Measurements from ENCODE around the gene UQCRC1. TPM values are rescaled to one million over a fixed set of nuclear protein-coding genes. Genes with fewer than 3 reads are reported as not detected.

The UQCRC1 gene
- total and polyA plus RNA-seq, 2 donors (not counting 1 experiment from before 2014, with no cell fraction given) = 99.9 to 132 TPM

- Histone ChIP-seq H3K36me3 (replicated peaks in 1 of 2; ENCODE audit: control extremely low read depth in 1 of 2, control insufficient read depth in 1 of 2, extremely low read depth in 1 of 2, insufficient read depth in 2 of 2, low read length in 1 of 2) (no peaks in the 10 kb centered on the region), H3K4me3 (ENCODE audit: control extremely low read depth in 1 of 5, extremely low read depth in 1 of 5, insufficient read depth in 1 of 5, low read depth in 2 of 5, low read length in 4 of 5) (no peak overlapping the region), H3K27me3 (replicated peaks in 1 of 4; ENCODE audit: control extremely low read depth in 1 of 4, control insufficient read depth in 3 of 4, insufficient read depth in 4 of 4, low read length in 3 of 4) (no peaks in the 10 kb centered on the region), H3K4me1 (ENCODE audit: control insufficient read depth in 2 of 2, insufficient read depth in 2 of 2, low read length in 2 of 2) (no peaks in the 10 kb centered on the region), H3K9ac (ENCODE audit: low read length) (no peak overlapping the region), H3K27ac (ENCODE audit: low read length in 2 of 2) (no peak overlapping the region), H3K9me3 (ENCODE audit: control extremely low read depth in 1 of 3, control insufficient read depth in 2 of 3, insufficient read depth in 1 of 3, low read length in 2 of 3) (no peaks in the 10 kb centered on the region), H3K79me2 (ENCODE audit: control insufficient read depth, insufficient read depth, low read length) (no peaks in the 10 kb centered on the region), H2AFZ (ENCODE audit: insufficient read depth, low read depth, low read length, poor library complexity, severe bottlenecking) (no peak overlapping the region), H4K20me1 (ENCODE audit: control insufficient read depth, insufficient read depth, low read length, poor library complexity, severe bottlenecking) (no peaks in the 10 kb centered on the region), H3K4me2 (replicated peaks; ENCODE audit: low read depth, low read length, poor library complexity, severe bottlenecking) (no peak overlapping the region)
- WGBS (ENCODE audit: insufficient coverage) = 89% methylated on average over 4 of the region's 4 CpGs
- TF ChIP-seq EZH2 (IDR thresholded peaks at IDR 0.05; ENCODE audit: borderline replicate concordance, insufficient read depth, low read depth, low read length, poor library complexity, severe bottlenecking) = no peak
- TF ChIP-seq CTCF (IDR thresholded peaks at IDR 0.05) = no peak
- Mint-ChIP-seq H3K27ac (no peak overlapping the region), H3K9me3 (ENCODE audit: insufficient read depth) (no peaks in the 10 kb centered on the region), H3K27me3 (peaks cover 4% of the 10 kb centered on the region), H3K4me3 (no peak overlapping the region), H3K4me1 (no peaks in the 10 kb centered on the region)
- ATAC-seq (ENCODE audit: low read depth) (no peak), DNase-seq (no peak)
- POLR2A ChIA-PET = interaction anchor here (0.6 kb wide), 1 partner anchor 292 kb away, joined by 4 read pairs; no protein-coding TSS in a partner anchor
- intact Hi-C loops (cut with micrococcal nuclease) = no loop called here
- CTCF ChIA-PET = no interaction called here
These were observed 32.8 kb downstream of the UQCRC1 start for GRCh38 chr3:48576647-48577046.

GRCh38 chr3:48575366-48575765 is 34.1 kb downstream of the UQCRC1 start:
- DNase-seq = no peak
- ATAC-seq (ENCODE audit: low read depth) = no peak
- Histone ChIP-seq H3K79me2 (ENCODE audit: control insufficient read depth, insufficient read depth, low read length) (no peaks in the 10 kb centered on the region), H3K27ac (ENCODE audit: low read length in 2 of 2) (no peak overlapping the region), H3K9ac (ENCODE audit: low read length) (no peak overlapping the region), H3K27me3 (replicated peaks in 1 of 4; ENCODE audit: control extremely low read depth in 1 of 4, control insufficient read depth in 3 of 4, insufficient read depth in 4 of 4, low read length in 3 of 4) (no peaks in the 10 kb centered on the region), H2AFZ (ENCODE audit: insufficient read depth, low read depth, low read length, poor library complexity, severe bottlenecking) (no peak overlapping the region), H3K36me3 (replicated peaks in 1 of 2; ENCODE audit: control extremely low read depth in 1 of 2, control insufficient read depth in 1 of 2, extremely low read depth in 1 of 2, insufficient read depth in 2 of 2, low read length in 1 of 2) (no peaks in the 10 kb centered on the region), H3K4me3 (ENCODE audit: control extremely low read depth in 1 of 5, extremely low read depth in 1 of 5, insufficient read depth in 1 of 5, low read depth in 2 of 5, low read length in 4 of 5) (no peak overlapping the region), H3K9me3 (ENCODE audit: control extremely low read depth in 1 of 3, control insufficient read depth in 2 of 3, insufficient read depth in 1 of 3, low read length in 2 of 3) (no peaks in the 10 kb centered on the region), H4K20me1 (ENCODE audit: control insufficient read depth, insufficient read depth, low read length, poor library complexity, severe bottlenecking) (no peaks in the 10 kb centered on the region), H3K4me2 (replicated peaks; ENCODE audit: low read depth, low read length, poor library complexity, severe bottlenecking) (no peak overlapping the region), H3K4me1 (ENCODE audit: control insufficient read depth in 2 of 2, insufficient read depth in 2 of 2, low read length in 2 of 2) (no peaks in the 10 kb centered on the region)
- TF ChIP-seq CTCF (IDR thresholded peaks at IDR 0.05) (no peak), EZH2 (IDR thresholded peaks at IDR 0.05; ENCODE audit: borderline replicate concordance, insufficient read depth, low read depth, low read length, poor library complexity, severe bottlenecking) (no peak)
- ChIA-PET POLR2A (no interaction called here), CTCF (no interaction called here)
- no peak overlapping the region for H3K4me3 Mint-ChIP-seq
- 91% methylated on average over 17 of the region's 17 CpGs for WGBS (ENCODE audit: insufficient coverage)
- H3K9me3 Mint-ChIP-seq (ENCODE audit: insufficient read depth) = no peaks in the 10 kb centered on the region
- H3K27me3 Mint-ChIP-seq = no peaks in the 10 kb centered on the region
- H3K4me1 Mint-ChIP-seq = no peaks in the 10 kb centered on the region
- intact Hi-C loops (cut with micrococcal nuclease) = no loop called here
- no peak overlapping the region for H3K27ac Mint-ChIP-seq
